ENCODE measurements around the gene NFAM1.

The NFAM1 gene

DNA sequence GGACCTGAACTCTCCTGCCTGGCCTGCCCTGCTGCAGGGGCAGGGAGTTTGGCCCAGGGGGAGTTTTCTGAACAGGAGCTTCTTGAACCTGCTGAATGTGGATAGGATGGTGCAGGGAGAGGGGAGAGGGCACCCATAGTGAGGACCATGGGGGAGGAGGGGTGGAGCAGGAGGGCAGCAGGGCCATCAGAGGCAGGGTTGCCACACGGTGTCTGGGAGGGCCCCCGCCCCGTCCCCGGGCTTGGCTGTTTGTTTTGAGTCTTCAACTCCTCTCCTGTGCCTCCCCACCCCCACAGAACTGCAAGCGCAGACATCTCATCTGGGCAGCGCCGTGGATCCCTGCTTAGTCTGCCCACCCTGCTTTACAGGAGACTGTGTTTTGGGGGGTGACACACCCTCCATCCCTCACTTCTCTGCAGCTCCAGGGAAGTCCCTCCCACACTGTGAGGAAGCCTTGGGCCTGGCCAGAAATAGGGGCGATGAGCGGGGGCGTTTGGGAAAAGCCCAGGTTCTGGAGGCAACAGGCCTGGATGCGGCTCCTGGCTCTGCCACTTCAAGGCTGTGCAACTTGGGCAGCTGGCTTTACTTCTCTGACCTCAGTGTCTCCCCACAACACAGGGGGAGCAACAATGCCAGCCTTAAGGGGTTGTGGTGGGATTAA is 14.4 kb downstream of the NFAM1 start:
- DNase-seq (ENCODE audit: low read depth): no peak
- H3K4me3 ChIP-seq (ENCODE audit: control insufficient read depth, low read depth, low read length): no peak overlapping the region
- TF ChIP-seq, protein P1, sequence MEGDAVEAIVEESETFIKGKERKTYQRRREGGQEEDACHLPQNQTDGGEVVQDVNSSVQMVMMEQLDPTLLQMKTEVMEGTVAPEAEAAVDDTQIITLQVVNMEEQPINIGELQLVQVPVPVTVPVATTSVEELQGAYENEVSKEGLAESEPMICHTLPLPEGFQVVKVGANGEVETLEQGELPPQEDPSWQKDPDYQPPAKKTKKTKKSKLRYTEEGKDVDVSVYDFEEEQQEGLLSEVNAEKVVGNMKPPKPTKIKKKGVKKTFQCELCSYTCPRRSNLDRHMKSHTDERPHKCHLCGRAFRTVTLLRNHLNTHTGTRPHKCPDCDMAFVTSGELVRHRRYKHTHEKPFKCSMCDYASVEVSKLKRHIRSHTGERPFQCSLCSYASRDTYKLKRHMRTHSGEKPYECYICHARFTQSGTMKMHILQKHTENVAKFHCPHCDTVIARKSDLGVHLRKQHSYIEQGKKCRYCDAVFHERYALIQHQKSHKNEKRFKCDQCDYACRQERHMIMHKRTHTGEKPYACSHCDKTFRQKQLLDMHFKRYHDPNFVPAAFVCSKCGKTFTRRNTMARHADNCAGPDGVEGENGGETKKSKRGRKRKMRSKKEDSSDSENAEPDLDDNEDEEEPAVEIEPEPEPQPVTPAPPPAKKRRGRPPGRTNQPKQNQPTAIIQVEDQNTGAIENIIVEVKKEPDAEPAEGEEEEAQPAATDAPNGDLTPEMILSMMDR (IDR thresholded peaks at IDR 0.05; ENCODE audit: control insufficient read depth, insufficient read depth, low read depth, low read length, missing control alignments): no peak

DNA sequence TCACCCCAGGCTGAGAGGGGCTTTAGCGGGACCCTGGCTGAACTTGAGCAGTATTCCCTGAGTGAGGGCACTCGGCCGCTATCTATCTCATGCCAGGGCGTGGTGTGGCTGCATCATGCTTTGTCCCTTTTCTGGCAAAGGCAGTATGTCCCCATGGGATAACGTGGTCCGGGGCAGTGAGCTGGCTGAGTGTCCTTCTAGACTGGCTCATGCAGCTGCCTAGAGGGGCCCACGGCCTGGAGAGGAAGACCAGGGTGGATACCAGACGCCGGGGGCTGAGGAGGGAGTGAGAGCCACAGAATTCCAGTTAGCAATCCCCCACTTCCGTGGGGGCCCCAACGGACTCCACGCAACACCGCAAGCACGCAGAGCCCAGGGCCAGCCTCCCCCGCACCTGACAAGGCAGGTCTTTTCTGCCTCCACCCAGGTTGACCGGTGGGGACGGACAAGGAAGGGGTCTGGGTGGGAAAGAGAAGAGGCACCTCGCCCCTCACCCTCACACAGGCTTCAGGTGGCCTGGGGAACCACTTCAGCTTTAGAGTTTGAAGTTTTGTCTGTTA is 15.5 kb downstream of the NFAM1 start:
- TF ChIP-seq, protein P1 (IDR thresholded peaks at IDR 0.05; ENCODE audit: control insufficient read depth, insufficient read depth, low read depth, low read length, missing control alignments): no peak
- DNase-seq (ENCODE audit: low read depth): no peak
- H3K4me3 ChIP-seq (ENCODE audit: control insufficient read depth, low read depth, low read length): no peak overlapping the region

DNA sequence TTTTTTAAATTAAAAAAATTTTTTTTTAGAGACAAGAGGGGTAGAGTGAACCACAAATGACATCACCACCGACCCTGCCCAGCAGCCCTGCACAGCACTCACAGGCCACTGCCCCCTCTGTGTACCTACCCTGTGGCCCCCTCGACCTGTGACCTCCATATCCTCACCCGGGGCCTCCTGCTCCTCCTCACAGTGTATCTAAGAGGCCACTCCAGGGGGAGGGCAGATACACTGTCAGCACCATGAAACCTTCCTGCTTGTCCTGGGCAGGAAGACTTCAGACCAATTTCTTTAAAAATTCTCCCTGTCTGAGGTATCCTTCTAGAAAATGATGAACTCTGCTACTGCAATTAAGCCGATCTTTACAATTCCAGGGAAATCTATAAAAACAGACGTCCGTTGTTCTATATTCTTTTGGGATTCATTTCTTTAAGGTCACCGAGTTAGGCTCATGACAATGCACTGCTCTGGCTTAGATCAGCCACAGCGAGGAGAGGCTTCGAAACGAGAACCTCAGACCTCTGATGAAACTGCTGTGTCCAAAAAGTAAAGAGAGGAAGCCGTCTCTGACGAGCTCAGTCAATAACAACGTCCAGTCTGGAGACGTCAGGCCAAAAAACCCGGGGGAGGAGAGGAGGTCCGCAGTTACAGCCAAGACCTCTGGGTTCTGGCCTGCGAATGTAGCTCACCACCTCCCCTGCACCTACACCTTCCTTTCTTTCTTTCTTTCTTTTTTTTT is 17.5 kb downstream of the NFAM1 start:
- H3K4me3 ChIP-seq (ENCODE audit: control insufficient read depth, low read depth, low read length): no peak overlapping the region
- TF ChIP-seq, protein P1 (IDR thresholded peaks at IDR 0.05; ENCODE audit: control insufficient read depth, insufficient read depth, low read depth, low read length, missing control alignments): no peak
- no peak for DNase-seq (ENCODE audit: low read depth)

DNA sequence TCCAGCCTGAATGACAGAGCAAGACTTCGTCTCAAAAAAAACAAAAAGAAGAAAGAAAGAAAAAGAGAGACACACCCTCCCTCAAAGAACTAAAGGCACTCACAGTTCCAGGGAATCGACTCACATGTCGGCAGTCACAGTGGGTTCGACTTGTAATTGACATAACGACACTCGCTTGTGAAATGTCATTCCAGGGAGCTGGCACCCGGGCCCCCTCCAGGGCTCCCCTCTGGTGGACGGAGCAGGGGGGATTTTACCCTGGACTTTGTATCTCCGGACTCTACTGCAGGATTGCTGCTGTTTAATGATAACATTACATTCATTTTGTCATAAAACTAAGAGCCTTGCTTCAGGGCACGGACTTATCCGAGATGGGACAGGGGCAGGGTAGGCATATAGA is 18.2 kb downstream of the NFAM1 start:
- no peak for DNase-seq (ENCODE audit: low read depth)
- no peak overlapping the region for H3K4me3 ChIP-seq (ENCODE audit: control insufficient read depth, low read depth, low read length)
- TF ChIP-seq, protein P1 (IDR thresholded peaks at IDR 0.05; ENCODE audit: control insufficient read depth, insufficient read depth, low read depth, low read length, missing control alignments): no peak

DNA sequence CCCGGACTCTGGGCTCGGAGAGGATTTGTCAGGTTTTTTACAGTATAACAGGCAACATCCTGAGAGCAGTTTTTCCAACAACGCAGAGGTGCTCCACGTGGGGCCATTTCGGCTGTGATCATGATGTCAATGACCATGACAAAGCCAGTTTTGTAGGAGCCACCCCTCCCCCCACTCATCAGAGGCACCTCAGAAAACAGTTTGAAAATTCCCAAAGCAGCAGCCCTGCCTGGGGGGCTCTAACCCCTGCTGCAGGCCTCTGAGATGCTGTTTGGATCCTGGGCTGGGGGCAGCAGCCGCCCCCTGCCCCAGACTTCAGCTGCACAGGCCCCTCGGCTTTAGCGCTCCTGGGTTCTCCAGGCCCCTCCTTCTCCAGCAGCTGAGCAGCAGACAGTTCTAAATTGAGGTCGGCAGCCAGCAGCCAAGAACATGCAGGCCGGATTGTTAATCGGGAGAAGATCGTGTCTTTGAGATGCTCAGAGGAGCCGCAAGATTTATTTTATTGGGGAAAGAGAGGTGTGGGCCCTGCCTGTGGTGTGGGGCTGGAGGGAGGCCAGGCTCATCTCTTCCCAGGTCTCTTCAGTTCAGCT is 19.4 kb downstream of the NFAM1 start:
- no peak for DNase-seq (ENCODE audit: low read depth)
- TF ChIP-seq, protein P1 (IDR thresholded peaks at IDR 0.05; ENCODE audit: control insufficient read depth, insufficient read depth, low read depth, low read length, missing control alignments): no peak
- no peak overlapping the region for H3K4me3 ChIP-seq (ENCODE audit: control insufficient read depth, low read depth, low read length)

DNA sequence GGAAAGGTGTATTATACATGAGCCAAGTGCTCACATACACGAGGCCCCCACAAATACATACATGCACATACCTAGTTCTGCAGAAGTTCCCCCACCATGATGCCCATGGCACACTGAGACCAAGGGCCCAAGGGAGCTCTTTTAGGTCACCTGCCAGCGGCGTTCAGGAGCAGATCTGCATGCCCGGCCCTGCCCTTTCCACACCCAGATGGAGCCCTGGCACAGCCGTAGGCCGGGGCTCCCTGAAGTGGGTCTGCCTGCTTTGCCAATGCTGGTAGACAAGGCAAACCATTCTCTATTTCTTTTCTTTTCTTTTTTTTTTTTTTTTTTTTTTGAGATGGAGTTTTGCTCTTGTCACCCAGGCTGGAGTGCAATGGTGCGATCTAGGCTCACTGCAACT is 21.5 kb downstream of the NFAM1 start:
- no peak for DNase-seq (ENCODE audit: low read depth)
- no peak overlapping the region for H3K4me3 ChIP-seq (ENCODE audit: control insufficient read depth, low read depth, low read length)

More for the DNA sequence above, 21.5 kb downstream of the NFAM1 start:
- TF ChIP-seq, protein P1 (IDR thresholded peaks at IDR 0.05; ENCODE audit: control insufficient read depth, insufficient read depth, low read depth, low read length, missing control alignments): no peak
